AML-193 (cell line): ENCODE measurements around the gene WNT3.
"Not testable (repeated sequence)": the region's sequence is repeated elsewhere in the genome, so short reads cannot be mapped to it uniquely, and the experiment has no call there.

Experiments used
- DNase-seq, 2 experiments: peaks; one replicate each; lab custom pipeline; 2025; lab: John Stamatoyannopoulos, UW

The WNT3 gene

DNA sequence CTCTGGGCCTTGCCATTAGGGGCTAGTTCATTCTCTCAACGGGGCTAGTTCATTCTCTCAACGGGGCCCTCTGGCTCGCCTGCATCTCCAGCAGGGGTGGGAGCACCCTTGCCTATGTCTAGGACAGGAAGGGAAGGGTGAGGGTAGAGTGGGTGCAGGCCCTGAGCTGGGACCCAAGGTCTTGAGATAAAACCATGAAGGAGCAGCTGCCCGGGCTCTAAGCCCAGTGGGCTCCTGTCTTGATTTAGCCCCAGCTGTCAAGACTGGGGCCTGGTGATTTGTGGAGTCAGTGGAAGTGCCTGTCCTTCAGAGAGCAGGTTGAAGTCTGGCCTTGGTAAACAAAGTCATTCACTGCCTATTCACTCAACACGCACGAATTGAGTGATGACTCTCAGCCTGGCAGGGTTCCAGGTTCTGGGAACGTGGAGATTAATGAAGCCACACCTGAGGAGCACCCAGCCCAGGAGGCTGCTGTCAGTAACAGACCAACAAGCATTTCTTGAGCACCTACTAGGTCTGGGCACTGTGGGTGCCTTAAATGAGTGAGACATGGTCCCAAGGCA, 35.4 kb downstream of the WNT3 start:
- DNase-seq = no peak

DNA sequence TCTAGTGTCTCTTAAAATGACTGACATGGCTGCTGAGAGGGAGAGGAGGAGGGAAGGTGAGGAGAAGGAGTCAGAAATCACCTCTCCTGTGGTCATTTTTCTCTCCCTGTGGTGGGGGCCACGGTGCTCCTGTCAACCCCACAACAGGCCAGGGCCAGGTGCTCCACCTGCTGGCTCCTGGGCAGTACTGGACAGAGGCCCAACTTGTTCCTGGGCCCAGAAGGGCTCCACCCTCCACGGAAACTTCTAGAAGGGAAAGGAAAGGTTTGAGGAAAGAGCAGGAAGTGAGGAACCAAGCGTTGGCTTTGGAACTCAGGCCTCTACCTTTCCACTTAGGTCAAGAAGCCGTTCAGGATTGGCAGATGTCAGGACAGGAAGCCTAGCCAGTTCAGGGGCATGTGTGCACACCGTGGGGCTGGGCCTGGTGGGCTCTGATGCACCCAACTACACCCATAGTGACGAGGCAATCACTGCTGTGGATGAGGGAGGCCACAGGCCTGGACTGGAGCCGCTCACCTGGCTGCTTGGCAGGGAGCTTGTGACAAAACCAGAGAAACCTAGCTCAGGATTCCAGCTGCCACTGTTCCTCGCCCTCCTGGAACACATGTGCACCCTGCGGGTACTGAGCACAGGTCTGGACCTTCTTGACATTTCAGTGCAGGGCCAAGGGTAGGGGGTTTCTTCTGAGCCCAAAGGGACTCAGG, 36.1 kb downstream of the WNT3 start:
- DNase-seq = peak; percentile 22 to 34

DNA sequence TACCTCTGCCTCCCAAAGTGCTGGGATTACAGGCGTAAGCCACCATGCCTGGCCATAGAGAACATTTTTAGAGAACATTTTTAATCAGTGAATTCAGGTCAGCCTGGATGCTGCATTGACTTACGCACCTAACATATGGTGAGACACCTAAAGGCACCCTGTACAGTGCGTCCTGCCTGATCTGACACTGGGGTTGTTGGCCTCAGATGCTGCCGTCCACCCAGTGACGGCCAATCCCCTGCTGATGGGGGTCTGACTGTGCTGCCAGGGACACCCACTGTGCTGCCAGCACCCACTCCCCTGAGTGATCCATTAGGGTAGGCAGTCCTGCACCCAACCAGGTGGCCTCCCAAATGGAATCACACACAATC, 38.5 kb downstream of the WNT3 start:
- no peak for DNase-seq

DNA sequence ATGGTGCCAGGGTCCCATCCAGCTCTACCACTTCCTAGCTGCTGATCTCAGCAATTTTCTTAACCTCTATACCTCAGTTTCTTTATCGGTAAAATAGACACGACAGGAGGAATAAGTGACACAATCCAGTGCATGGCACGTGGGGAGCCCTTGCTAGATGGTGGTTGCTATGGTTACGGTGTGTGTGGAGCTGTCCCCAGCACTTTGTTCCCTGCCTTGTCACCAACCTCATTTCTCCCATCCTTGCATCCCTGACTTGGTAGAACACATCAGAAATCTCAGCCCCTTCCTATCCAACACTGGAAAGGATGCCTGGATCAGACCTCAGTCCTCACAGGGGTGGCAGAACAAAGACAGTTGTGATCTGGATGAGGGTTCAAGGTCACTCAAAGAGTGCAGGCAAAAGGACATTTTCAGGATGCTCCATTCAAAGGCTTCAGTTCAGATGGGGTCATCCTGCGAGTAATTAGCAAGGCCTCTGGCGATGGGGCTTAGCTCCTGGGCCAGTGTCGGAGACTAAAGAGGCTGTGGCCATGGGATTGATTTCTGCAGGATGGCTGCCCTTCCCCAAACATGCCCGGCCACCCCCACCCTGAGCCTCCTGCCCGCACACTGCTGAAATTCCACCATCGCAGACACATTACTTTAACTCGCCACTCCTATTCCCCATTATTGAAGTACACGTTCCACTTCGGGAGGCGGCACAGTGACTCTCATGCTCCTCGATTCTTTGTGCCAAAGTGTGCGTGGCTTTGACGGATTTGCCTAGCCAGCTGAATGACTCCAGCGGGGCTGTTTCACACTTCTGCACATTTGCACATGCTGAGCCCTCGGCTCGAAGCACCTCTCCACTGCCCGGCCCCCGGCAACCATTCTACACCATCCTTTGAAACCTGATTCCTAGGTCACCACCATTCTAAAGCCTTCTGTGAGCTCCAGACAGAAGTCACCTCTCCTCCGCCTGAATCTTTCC, 40.3 kb downstream of the WNT3 start:
- peak in 1 of 2 experiments; percentile 5 for DNase-seq

DNA sequence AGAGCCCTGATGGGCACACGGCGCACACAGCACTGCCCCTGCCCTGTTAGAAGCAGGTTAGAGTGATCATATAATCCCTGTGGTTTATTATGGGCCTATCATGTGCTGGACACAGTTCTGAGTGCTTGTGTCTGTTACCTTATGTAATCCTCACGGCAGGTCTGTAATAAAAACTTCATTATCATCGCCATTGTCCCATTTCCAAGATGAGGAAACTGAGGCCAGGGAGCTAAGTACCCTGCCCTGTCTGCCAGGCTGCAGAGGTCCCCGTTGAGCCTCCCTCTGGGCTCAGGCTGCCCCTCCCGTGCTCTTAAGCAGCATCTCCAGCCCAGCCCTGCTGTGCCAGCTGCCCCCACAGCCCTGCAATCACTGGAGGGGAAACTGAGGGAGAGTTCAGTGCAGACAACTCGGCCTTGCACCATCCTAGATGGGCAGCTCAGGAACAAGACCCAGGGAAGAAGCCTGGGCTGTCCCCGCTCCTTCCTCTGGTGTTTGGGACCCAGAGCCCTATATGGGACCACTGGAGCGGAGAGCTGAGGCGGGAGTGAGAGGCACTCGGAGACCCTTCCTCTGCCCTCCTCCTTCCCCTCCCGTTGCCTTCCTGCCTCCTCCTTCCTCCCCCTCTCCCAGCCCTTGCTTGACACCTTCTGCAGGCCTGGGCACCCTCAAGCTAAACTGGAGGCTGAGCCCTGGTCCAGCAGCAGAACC, 42.0 kb downstream of the WNT3 start:
- DNase-seq = no peak

DNA sequence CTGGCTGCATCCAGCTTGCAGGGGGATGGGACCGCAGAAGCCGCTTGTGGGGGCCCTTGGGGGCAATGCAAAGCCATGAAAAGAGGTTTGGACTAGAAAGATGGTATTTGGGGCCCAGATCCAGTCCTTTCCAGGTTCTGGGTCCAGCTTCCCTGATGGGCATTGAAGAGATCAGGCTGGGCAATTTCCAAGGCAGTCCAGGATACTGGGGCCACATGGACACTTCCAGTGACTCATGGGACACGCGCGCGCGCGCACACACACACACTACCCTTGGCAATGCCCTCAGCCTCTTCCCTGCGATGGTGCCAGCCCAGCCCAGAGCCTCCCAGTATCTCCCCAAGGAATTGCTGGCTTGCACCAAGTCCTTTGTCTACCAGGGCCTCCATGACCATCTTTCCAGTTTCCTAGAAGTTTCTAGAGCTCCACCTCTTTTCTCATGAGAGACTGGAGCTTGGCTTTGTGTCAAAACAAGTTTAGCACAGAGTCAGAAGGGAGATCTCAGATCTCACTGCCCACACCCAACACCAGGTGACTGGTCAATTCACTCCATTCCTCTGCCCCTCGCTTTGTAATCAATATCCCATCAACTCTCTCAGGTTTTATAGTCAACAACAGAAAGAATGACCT, 44.3 kb downstream of the WNT3 start:
- no peak for DNase-seq

DNA sequence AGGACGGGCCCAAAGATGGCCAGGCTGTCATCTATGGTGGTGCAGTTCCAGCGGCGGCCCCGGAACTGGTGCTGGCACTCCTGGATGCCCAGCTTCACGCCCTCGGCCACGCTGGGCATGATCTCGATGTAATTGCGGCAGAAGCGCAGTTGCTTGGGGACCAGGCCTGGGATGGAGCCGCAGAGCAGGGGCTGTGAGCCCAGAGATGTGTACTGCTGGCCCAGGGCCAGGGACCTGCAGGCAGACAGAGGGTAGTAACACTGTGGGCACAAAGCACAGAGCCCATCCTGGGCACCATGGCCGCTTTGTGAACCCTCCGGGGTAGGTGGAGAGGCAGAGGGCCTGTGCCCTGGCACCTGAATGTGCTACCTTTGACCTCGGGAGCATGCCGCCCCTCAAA, 44.8 kb downstream of the WNT3 start:
- no peak for DNase-seq

DNA sequence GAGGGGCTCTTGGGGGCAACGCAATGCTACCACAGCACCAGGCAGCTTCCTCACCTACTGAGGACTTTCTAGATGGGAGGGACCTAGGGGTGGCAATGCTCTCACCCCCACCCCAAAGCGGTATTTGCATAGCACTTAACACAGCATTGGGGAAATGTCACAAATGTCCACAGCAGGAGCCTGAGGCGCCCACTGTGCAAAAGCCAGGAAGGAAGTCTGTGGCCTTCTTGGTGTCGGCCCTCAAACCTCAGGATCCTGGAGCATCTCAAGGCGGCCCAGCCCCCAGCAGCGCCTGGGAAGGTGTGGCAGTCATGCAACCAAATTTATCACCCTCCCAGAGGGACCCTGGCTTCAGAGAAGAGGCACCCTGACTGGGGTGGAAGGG, 45.3 kb downstream of the WNT3 start:
- peak; percentile 73 to 74 for DNase-seq

DNA sequence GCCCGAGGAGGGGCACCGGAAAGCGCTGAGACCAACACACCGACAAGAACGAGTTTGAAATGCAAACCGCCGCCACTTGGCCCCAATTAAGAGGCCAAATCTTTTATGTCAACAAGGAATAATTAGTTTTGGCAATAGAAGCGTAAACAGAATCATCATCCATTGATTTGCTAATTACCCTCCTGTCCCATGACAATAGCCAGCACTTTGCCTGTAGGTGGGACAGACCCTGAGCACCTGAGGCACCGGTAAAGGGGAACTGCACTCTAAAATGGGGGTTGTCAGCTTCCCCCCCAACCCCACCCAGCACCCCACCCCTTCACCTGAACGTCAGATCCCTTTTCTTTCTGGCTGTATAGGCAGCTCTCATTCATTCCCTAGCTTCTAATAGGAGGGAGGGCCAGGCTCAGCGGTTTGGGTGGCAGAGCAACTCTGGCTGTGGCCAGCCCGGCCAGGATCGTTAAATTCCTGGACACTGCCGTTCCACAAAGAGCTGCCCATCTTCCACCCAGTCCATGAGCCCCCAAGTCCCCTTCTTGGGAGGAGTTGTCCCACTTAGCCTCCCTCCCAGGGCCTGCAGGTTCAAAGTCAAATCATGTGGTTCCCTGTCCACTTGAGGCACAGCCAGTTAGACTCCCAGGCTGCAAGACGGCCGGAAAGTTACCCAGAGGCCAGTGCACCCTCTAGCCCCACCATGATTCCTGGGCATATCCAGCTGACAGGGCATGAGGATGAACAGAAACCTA, 45.8 kb downstream of the WNT3 start:
- DNase-seq = no peak

DNA sequence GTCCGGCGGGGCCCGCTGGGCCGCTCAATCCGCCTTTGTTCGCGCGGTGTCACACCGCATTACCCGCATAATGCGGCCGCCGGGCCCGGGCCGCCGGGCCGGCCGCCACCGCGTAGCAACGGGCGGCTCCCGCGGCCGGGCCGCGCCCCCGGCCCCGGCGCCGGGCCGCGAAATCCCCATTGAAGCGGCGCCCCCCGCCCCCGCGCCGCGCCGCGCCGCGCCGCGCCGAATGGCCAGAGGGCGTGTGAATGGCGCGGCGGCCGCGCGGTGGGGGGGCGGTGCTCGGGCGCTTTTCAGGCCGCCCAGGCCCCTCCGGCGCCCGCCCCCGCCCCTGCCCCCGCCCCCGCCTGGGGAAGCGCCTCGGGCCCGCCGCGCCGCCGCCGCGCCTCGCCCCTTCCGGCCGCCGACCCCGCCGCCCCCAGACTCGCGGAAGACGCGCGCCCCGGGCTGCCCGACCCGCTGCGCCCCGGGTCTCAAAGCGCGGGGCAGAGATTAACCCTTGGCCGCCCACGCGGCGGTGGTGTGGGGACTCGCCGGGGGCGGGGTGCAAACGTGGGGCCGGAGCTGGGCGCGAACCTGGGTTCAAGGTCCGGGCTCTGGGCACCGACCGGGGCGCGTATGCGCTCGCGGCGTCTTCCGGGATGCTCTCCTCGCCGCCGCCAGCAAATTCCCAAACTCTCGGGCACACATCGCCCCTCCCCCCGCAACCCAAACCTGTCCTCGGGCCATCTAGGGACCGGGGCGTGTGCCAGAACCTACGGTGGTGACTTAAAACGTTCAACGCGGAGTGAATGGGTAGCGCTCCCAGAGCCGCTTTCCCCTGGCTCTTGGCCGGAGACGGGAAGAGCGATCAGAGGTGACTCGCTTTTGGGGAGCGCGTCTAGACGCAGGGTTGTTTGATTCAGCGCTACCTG, 46.7 kb downstream of the WNT3 start:
- DNase-seq = peak in 1 of 2 experiments; percentile 9

DNA sequence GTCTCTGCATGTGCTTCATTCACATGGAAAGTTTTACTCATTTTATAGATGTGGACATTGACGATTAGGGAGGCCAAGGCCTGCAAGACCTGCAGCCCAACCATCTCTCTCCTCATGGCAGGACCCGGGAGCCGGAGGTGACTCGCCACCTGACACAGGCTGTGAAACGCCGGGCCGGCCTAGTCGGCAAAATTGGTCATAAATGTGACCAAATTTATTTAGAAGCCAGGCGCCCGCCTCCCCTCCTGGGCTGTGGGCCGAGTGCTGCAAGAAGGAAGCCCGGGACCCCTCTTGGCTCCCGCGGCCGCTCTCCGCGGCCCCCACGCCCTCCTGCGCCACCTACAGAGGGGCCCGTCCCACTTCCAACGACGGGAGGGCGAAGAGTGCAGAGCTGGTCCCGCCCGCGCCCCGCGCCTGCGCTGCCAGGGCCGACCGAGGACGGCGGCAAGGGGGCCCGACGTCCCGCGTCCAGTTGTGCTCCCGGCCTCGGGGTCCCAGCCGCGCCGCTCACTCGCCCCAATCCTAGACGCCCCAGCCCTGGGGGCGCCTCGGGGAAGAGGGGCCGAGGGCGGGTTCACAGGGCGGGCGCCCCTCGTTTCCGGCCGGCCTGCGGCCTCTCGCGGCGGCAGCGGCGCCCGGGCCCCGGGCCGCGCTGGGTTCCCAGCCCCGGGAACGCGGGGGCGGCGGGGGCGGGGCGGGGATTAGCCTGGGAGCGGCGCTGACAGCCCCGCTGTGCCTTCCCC, 47.5 kb downstream of the WNT3 start:
- DNase-seq = peak; percentile 36 to 49

DNA sequence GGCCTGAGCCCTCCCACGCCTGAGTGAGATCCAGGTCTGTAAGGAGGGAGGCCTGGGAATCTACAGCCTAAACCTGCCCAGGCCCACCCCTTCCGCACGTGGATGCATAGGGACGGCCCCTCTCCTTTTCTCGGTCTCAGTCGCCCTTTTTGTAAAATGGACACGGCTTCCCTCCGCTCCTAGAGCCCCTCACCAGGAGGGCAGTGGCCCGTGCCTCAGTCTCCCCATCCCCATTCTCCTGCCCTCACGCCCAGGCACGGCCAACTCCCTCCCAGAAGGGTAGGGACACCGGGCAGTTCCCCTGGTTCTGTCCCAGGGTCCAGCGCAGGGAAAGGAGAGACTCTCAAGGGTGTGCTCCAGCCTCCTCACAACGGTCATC, 48.1 kb downstream of the WNT3 start:
- no peak for DNase-seq

DNA sequence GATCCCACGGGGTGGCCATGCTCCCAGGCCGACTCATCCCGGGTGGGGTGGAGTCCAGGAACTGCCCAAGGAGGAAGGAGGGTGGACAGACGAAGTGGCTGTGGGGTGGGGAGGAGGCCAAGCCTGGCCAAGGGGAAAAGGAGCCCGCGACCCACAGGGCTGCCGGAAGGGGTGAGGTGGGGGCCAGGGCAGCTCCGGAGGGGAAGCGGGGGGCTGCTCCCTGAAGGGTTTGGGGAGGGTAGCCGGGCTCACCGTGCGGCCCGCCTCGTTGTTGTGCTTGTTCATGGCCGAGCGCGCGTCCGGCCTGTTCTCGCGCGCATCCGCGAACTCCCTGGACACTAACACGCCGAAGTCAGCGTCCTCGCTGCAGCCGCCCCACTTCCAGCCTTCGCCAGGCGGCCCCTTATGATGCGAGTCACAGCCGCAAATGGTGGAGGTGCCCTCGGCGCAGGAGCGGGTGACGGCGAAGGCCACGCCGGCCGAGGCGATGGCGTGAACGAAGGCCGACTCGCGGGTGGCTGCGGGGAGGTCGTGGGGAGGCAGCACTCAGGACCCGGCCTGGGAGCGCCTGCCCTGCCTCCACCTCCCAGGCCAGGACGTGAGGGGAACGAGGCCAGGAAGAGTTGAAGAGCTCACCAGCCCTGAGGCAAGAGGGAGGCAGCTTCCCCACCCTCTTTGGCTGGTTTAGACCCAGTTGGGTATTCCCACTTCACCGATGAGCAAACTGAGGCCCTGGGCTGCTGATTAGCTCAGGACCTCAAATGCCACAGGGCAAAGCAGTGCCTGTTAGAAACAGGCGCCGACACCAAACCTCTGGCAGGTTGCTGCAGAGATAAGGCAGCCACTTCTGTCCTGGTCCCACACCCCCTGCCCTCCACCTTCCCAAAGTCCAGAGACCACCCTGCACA, 48.7 kb downstream of the WNT3 start:
- no peak for DNase-seq

DNA sequence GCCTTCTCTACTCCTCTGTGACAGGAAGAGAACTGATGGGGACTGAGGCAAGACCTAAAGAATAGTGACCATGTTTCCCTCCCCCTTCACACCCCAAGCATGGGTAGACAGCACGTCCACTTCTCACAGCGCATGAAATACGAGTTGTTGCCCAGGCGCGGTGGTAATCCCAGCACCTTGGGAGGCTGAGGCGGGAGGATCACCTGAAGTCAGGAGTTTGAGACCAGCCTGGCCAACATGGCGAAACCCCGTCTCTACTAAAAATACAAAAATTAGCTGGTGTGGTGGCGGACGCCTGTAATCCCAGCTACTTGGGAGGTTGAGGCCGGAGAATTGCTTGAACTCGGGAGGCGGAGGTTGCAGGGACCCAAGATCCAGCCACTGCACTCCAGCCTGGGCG, 49.6 kb downstream of the WNT3 start:
- DNase-seq = not testable (repeated sequence)

DNA sequence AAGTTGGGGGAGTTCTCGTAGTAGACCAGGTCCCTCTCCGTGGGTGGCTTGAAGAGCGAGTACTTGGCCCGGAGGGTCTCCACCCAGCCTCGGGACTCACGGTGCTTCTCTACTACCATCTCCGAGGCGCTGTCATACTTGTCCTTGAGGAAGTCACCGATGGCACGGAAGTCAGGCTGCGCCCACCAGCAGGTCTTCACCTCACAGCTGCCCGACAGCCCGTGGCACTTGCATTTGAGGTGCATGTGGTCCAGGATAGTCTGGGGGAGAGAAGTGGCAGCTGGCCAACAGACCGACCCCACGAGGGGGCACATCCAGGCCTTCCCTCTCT, 50.0 kb downstream of the WNT3 start:
- DNase-seq = no peak

DNA sequence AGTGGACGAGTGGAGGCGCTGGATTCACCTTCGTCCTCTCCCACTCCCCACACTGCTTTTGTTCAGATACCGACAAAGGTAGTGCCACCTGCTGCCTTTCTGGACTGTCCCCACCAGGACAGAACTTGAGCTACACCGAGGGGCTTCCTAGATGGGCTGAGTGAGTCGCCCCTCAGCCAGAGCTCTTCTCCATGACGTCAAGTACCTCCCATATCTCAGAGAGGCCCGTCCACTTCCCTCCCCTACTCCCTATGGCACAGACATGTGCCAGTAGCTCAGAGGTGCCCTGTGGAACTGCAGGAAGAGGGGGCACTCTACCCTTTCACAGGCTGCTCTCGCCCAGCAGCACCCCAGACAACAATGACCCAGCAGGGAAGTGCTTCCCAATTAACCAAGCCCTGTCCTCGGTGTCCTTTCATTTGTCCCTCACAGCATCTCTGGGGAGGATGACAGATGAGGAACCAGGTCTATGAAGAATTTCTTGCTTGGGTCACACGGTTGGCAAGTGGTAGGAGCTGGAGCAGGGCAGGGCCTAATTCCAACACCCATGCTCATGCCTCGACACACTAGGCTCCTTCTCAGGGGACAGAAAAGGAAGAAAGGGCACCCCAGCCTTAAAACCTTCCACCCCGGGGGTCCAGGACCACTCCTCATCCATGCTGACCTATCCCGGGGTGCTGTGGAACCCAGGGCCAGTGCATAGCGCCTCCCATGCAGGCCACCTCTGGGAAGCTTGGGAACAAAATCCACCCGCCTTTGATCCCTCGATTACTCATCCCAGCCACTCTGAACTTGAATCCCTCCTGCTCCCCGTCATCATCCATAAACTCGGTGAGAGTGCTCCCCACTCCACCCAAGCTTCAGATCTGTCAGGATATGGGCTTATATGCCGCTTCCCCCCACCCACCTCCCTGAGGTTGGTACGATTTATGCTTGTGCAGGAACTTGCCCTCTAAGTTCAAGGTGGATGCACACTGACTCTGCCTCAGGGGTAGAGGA, 51.7 kb downstream of the WNT3 start:
- no peak for DNase-seq

DNA sequence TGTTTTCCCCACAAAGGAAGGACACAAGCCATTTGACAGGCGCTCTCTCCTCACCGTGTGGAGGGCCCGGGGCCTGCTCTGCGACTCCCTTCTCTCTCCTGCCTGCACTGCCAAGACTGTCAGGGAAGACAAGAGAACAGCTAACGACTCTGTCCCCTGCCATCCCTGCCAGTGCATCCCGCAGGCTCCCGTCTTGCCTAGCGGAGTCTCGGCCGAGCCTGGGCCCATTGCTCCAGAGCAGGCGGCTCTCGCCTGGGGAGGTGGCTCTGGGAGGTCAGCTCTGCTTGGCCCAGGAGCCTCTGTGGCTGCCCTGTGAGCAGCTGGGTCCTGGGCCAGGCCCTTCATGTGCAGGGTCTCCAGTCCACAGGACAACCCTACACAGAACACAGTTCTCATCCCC, 53.0 kb downstream of the WNT3 start:
- DNase-seq = no peak
